Spleen (tissue), 13 donors: ENCODE results near the gene ALS2CL. TPM values are rescaled to one million over a fixed set of nuclear protein-coding genes. Genes with fewer than 3 reads are reported as not detected.
"Not testable (repeated sequence)": the region's sequence is repeated elsewhere in the genome, so short reads cannot be mapped to it uniquely, and the experiment has no call there.

Source experiments
- DNase-seq: peaks from one replicate; pipeline ENCODE4 v3.0.0-alpha.2; 2020
- H3K27ac ChIP-seq, 8 donors: fragments of 200-600 bp; sonication (generic) in 7 of 8; 1 replicate in 4 of 8; 2 replicates in 4 of 8; pipeline versions ENCODE4 v1.5.0 to v1.8.0; 2016 to 2021; ENCODE audit warnings: inconsistent platforms in 4 of 8, mild to moderate bottlenecking in 4 of 8, moderate library complexity in 1 of 8
- H3K27me3 ChIP-seq, 7 donors: fragments of 200-600 bp; sonication (generic) in 6 of 7; replicated peaks in 1 of 7; 1 replicate in 4 of 7; 2 replicates in 3 of 7; pipeline versions ENCODE4 v1.5.0 to v1.8.0; 2016 to 2021; ENCODE audit warnings: inconsistent platforms in 3 of 7, mild to moderate bottlenecking in 1 of 7
- H3K36me3 ChIP-seq, 6 donors: fragments of 200-600 bp; sonication (generic) in 5 of 6; 1 replicate in 4 of 6; 2 replicates in 2 of 6; pipeline versions ENCODE4 v1.5.0 to v1.8.0; 2016 to 2021; ENCODE audit warnings: inconsistent platforms in 2 of 6
- H3K4me1 ChIP-seq, 6 donors: fragments of 200-600 bp; sonication (generic) in 5 of 6; 1 replicate in 3 of 6; 2 replicates in 3 of 6; pipeline versions ENCODE4 v1.5.0 to v1.8.0; 2016 to 2021; ENCODE audit warnings: inconsistent platforms in 3 of 6
- H3K4me3 ChIP-seq, 8 donors: fragments of 200-600 bp; sonication (generic) in 7 of 8; 1 replicate in 4 of 8; 2 replicates in 4 of 8; pipeline versions ENCODE4 v1.5.0 to v1.8.0; 2016 to 2021; ENCODE audit warnings: inconsistent platforms in 4 of 8, mild to moderate bottlenecking in 4 of 8, moderate library complexity in 2 of 8
- H3K9me3 ChIP-seq, 8 donors: fragments of 200-600 bp; sonication (generic) in 7 of 8; 1 replicate in 4 of 8; 2 replicates in 4 of 8; pipeline versions ENCODE4 v1.5.0 to v1.8.0; 2016 to 2021; ENCODE audit warnings: inconsistent platforms in 4 of 8
- POLR2A ChIP-seq, 3 donors: fragments of 450-650 bp; IDR thresholded peaks; one replicate each; pipeline ENCODE4 v1.5.1; 2017; ENCODE audit warnings: antibody characterized with exemption in 3 of 3, mild to moderate bottlenecking in 1 of 3
- POLR2AphosphoS5 ChIP-seq, 3 donors: sonication (generic); formaldehyde crosslinking; IDR thresholded peaks; one replicate each; pipeline ENCODE4 v1.5.1; 2017; ENCODE audit warnings: antibody characterized with exemption in 3 of 3
- WGBS, 5 donors: extraction: QIAGEN DNeasy Blood & Tissue Kit in 3 of 5; methylation state at CpG; one replicate each; pipeline versions ENCODE4 v1.1.5 to v1.1.7; 2013 to 2018; 5-methylcytosine and 5-hydroxymethylcytosine counted together
- intact Hi-C: fragments of 100-400 bp; cut with DNase I; formaldehyde crosslinking; loops from one replicate; pipeline ENCODE4 v1.15.0; 2023; ENCODE audit warnings: low total_unique reads
- long read RNA-seq, 2 donors: transcript quantifications; one replicate each; lab custom pipeline, GENCODE V29; 2026
- polyA plus RNA-seq, 3 donors: library from polyadenylated mRNA; stranded (reverse); fragments of 200-250 nt; gene quantifications; one replicate each; pipeline ENCODE4 v1.2.1, GENCODE V29; 2013
- total RNA-seq, 7 donors: library from RNA; depleted of rRNA in 3 of 7; stranded (reverse); fragments of >200 nt in 3 of 7; fragmentation: NEBNext Ultra II Directional in 4 of 7; extraction: Animal tissue kit (Norgen Biotek cat#: 25700) in 4 of 7; gene quantifications; one replicate each; pipeline versions ENCODE4 v1.1.0 to v1.2.1, GENCODE V29; 2016 to 2021
- TF ChIP-seq, protein P1 (sequence below), 11 experiments: fragments of 200-600 bp in 7 of 11; fragments of 450-650 bp in 4 of 11; sonication (generic) in 4 of 11; IDR thresholded peaks in 8 of 11; conservative IDR thresholded peaks in 3 of 11; 1 replicate in 7 of 11; 2 replicates in 4 of 11; pipeline versions ENCODE4 v1.4.0 to v1.8.0; 2016 to 2021; ENCODE audit warnings: antibody characterized with exemption in 11 of 11, inconsistent platforms in 4 of 11, mild to moderate bottlenecking in 1 of 11
- donor health status: healthy with polysubstance abuse.
- donor health status: DM: no; HTN: no; CAD: no; lungs with moderate emphysema.
- donor health status: DM: no; HTN: no; CAD: no.
- donor health status: Bipolar disorder and iron deficiency.
- donor health status: healthy.
- donor health status: DM: no; HTN: no; CAD: no.
- donor health status: DM: yes; HTN: yes; CAD: no.

ALS2CL gene
- total RNA-seq (10 to 100 TPM; 16.3 to 45.7 (median 29.8) TPM), polyA plus RNA-seq (10 to 100 TPM in 2 of 3 donors, 1 to 10 TPM in 1; 7.9 to 61.2 (median 34.9) TPM)
- long read RNA-seq, donor 1, partial matches to known transcripts, result 0 of 2 reads
- long read RNA-seq, donor 1, other reads (novel, unspliced or antisense), result 0 of 2 reads
- long read RNA-seq, donor 2, partial matches to known transcripts, result 0 of 2 reads
- long read RNA-seq, donor 2, other reads (novel, unspliced or antisense), result 0 of 2 reads

GRCh38 chr3:46693038-46693891 is at the start of gene ALS2CL:
Gene ALS2CL, minus strand, starts transcription at chr3:46693679. Its CDS starts 4,239 bp downstream, at chr3:46689440.
- Histone ChIP-seq H3K36me3 (peaks cover 0 to 5% (median 0%) of the 10 kb centered on the region in 6 donors), H3K4me3 (peak within 1 kb of the TSS; percentile 60 to 78 (median 64)), H3K27me3 (peaks cover 0 to 34% (median 0%) of the 10 kb centered on the region in 7 donors), H3K9me3 (no peaks in the 10 kb centered on the region), H3K4me1 (peaks cover 49 to 78% (median 66%) of the 10 kb centered on the region in 6 donors), H3K27ac (peak within 1 kb of the TSS; percentile 32 to 84 (median 80))
- no peak for TF ChIP-seq POLR2A (IDR thresholded peaks at IDR 0.05)
- TF ChIP-seq POLR2AphosphoS5 (IDR thresholded peaks at IDR 0.05), result peak; percentile 37 to 71 (median 67)
- intact Hi-C loops, result no loop called here
- DNase-seq, result peak; percentile 92
- 0 to 3% (median 1%) methylated on average over 12 to 71 of the region's 71 CpGs for WGBS, 5 donors

- H3K4me3 ChIP-seq, result no peak overlapping the region
- no peak overlapping the region for H3K27ac ChIP-seq
- no peaks in the 10 kb centered on the region for H3K36me3 ChIP-seq
- H3K9me3 ChIP-seq, result no peaks in the 10 kb centered on the region
- H3K4me1 ChIP-seq, result no peaks in the 10 kb centered on the region
- H3K27me3 ChIP-seq, result peaks cover 0 to 2% (median 0%) of the 10 kb centered on the region in 7 donors
- intact Hi-C loops, result no loop called here
- no peak for DNase-seq
- 76 to 88% (median 78%) methylated on average over 12 of the region's 12 CpGs for WGBS, 5 donors
- TF ChIP-seq POLR2AphosphoS5 (IDR thresholded peaks at IDR 0.05), result no peak
- TF ChIP-seq POLR2A (IDR thresholded peaks at IDR 0.05), result no peak
- TF ChIP-seq, protein P1, sequence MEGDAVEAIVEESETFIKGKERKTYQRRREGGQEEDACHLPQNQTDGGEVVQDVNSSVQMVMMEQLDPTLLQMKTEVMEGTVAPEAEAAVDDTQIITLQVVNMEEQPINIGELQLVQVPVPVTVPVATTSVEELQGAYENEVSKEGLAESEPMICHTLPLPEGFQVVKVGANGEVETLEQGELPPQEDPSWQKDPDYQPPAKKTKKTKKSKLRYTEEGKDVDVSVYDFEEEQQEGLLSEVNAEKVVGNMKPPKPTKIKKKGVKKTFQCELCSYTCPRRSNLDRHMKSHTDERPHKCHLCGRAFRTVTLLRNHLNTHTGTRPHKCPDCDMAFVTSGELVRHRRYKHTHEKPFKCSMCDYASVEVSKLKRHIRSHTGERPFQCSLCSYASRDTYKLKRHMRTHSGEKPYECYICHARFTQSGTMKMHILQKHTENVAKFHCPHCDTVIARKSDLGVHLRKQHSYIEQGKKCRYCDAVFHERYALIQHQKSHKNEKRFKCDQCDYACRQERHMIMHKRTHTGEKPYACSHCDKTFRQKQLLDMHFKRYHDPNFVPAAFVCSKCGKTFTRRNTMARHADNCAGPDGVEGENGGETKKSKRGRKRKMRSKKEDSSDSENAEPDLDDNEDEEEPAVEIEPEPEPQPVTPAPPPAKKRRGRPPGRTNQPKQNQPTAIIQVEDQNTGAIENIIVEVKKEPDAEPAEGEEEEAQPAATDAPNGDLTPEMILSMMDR (IDR thresholded peaks at IDR 0.05 in 8 of 11, conservative IDR thresholded peaks at IDR 0.05 in 3 of 11), result no peak
Measured at GRCh38 chr3:46742992-46743585, 49.6 kb upstream of the ALS2CL start.

DNA sequence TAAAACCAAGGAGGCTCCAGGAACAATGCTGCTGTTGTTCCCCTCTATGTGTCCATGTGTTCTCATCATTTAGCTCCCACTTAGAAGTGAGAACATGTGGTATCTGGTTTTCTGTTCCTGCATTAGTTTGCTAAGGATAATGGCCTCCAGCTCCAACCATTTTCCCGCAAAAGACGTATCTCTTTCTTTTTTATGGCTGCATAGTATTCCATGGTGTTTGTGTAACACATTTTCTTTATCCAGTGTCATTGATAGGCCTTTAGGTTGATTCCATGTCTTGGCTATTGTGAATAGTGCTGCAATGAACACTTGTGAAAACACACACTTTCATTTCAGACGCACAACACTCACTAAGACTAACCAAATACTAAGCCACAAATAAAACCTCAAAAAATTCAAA is 46.1 kb upstream of the ALS2CL start:
- intact Hi-C loops, result not testable (repeated sequence)

DNA sequence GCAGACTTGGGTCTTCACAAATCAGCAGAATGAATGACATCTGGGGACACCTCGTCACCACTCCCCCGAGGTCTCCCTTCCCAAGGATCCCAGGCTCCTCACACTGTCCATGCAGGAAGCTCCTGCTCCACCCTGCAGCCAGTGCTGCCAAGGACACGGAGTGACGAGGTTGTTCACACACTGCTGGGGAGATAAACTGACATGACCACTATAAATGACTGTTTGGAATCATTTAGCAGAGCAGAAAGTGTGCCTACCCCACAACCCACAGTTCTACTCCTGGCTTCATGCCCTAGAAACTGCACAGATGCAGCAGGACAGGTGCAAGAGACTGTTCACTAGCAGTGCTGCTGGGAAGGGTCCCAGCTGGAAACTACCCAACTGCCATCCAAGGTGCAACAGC is 43.9 kb upstream of the ALS2CL start:
- TF ChIP-seq POLR2A (IDR thresholded peaks at IDR 0.05) (no peak), POLR2AphosphoS5 (IDR thresholded peaks at IDR 0.05) (no peak)
- TF ChIP-seq, protein P1 (IDR thresholded peaks at IDR 0.05 in 8 of 11, conservative IDR thresholded peaks at IDR 0.05 in 3 of 11), result no peak
- Histone ChIP-seq H3K27me3 (peaks cover 0 to 28% (median 0%) of the 10 kb centered on the region in 7 donors), H3K36me3 (no peaks in the 10 kb centered on the region), H3K4me1 (no peaks in the 10 kb centered on the region), H3K4me3 (no peak overlapping the region), H3K9me3 (no peaks in the 10 kb centered on the region), H3K27ac (no peak overlapping the region)
- DNase-seq, result peak; percentile 29
- intact Hi-C loops, result no loop called here
- 65 to 72% (median 67%) methylated on average over 4 of the region's 4 CpGs for WGBS, 5 donors

More for the DNA sequence above, 46.1 kb upstream of the ALS2CL start:
- H3K4me3 ChIP-seq, DNase-seq, H3K4me1 ChIP-seq, H3K27ac ChIP-seq, H3K36me3 ChIP-seq, H3K9me3 ChIP-seq: not testable (repeated sequence)
- peaks cover 0 to 20% (median 0%) of the 10 kb centered on the region in 7 donors for H3K27me3 ChIP-seq
- WGBS, 5 donors, result 93 to 99% (median 96%) methylated on average over 3 of the region's 3 CpGs
